CD14-positive monocyte (primary cell): ENCODE data around the gene ODAD2. TPM values are rescaled to one million over a fixed set of nuclear protein-coding genes. Genes with fewer than 3 reads are reported as not detected.

ENCODE experiments used
- DNase-seq, 3 donors: peaks; one replicate each; pipeline ENCODE4 v3.0.0-alpha.2; 2011 to 2022
- H2AFZ ChIP-seq: 2 replicates; pipeline ENCODE4 v1.6.0; 2012; ENCODE audit warnings: mild to moderate bottlenecking, low read depth, low read length, inconsistent platforms; ENCODE audit not compliant: insufficient read depth, poor library complexity, severe bottlenecking
- H3K27ac ChIP-seq, 2 donors: 1 replicate in 1 of 2; 2 replicates in 1 of 2; pipeline ENCODE4 v1.5.1; 2012 to 2013; ENCODE audit warnings: low read length in 2 of 2, control low read depth in 1 of 2, inconsistent platforms in 1 of 2, low read depth in 1 of 2, mild to moderate bottlenecking in 1 of 2
- H3K27me3 ChIP-seq, 2 donors: one replicate each; pipeline versions ENCODE4 v1.6.0 to v1.6.1; 2011 to 2013; ENCODE audit warnings: low read length in 2 of 2; ENCODE audit not compliant: control insufficient read depth in 2 of 2, insufficient read depth in 2 of 2
- H3K36me3 ChIP-seq, 2 donors: replicated peaks in 1 of 2; 1 replicate in 1 of 2; 2 replicates in 1 of 2; pipeline versions ENCODE4 v1.5.1 to v1.6.1; 2012 to 2013; ENCODE audit warnings: low read length in 2 of 2, control low read depth in 1 of 2, inconsistent platforms in 1 of 2, mild to moderate bottlenecking in 1 of 2; ENCODE audit not compliant: insufficient read depth in 2 of 2, control insufficient read depth in 1 of 2
- H3K4me1 ChIP-seq, 2 donors: 1 replicate in 1 of 2; 2 replicates in 1 of 2; pipeline versions ENCODE4 v1.5.1 to v1.6.1; 2012 to 2013; ENCODE audit warnings: low read length in 2 of 2, control low read depth in 1 of 2, inconsistent platforms in 1 of 2, mild to moderate bottlenecking in 1 of 2, moderate library complexity in 1 of 2; ENCODE audit not compliant: insufficient read depth in 2 of 2, control insufficient read depth in 1 of 2
- H3K4me2 ChIP-seq: replicated peaks from 2 replicates; pipeline ENCODE3; 2012; ENCODE audit warnings: low read length, moderate library complexity, mild to moderate bottlenecking; ENCODE audit not compliant: poor library complexity, severe bottlenecking; ENCODE audit errors: extremely low read depth
- H3K4me3 ChIP-seq, 3 experiments: fragments of 200-600 bp in 1 of 3; sonication (generic) in 1 of 3; replicated peaks in 1 of 3; 1 replicate in 2 of 3; 2 replicates in 1 of 3; pipeline ENCODE4 v1.5.1; 2011 to 2013; ENCODE audit warnings: low read length in 3 of 3, mild to moderate bottlenecking in 3 of 3, control low read depth in 2 of 3, low read depth in 2 of 3, inconsistent platforms in 1 of 3, moderate library complexity in 1 of 3
- H3K79me2 ChIP-seq: 2 replicates; pipeline ENCODE4 v1.6.0; 2012; ENCODE audit warnings: mild to moderate bottlenecking, control low read depth, inconsistent platforms, low read length, moderate library complexity; ENCODE audit not compliant: insufficient read depth
- H3K9ac ChIP-seq: 2 replicates; pipeline ENCODE4 v1.6.0; 2017; ENCODE audit warnings: low read length, mild to moderate bottlenecking; ENCODE audit not compliant: insufficient read depth, poor library complexity, severe bottlenecking
- H3K9me3 ChIP-seq, 2 donors: replicated peaks in 1 of 2; 1 replicate in 1 of 2; 2 replicates in 1 of 2; pipeline versions ENCODE4 v1.5.1 to v1.6.1; 2012 to 2013; ENCODE audit warnings: low read length in 2 of 2, control low read depth in 1 of 2; ENCODE audit not compliant: control insufficient read depth in 1 of 2, insufficient read depth in 1 of 2
- H4K20me1 ChIP-seq: 2 replicates; pipeline ENCODE4 v1.6.0; 2012; ENCODE audit warnings: mild to moderate bottlenecking, low read length, control low read depth, moderate library complexity; ENCODE audit not compliant: insufficient read depth
- H3K27ac Mint-ChIP-seq, 7 donors: one replicate each; pipeline ENCODE4 v1.8.0; 2020; ENCODE audit warnings: mild to moderate bottlenecking in 7 of 7, mixed read lengths in 7 of 7, moderate library complexity in 6 of 7, inconsistent platforms in 2 of 7
- H3K27me3 Mint-ChIP-seq, 3 donors: one replicate each; pipeline ENCODE4 v1.8.0; 2021 to 2022; ENCODE audit warnings: low read depth in 3 of 3, mild to moderate bottlenecking in 3 of 3, mixed read lengths in 3 of 3, moderate library complexity in 3 of 3, inconsistent platforms in 1 of 3
- H3K36me3 Mint-ChIP-seq, 2 donors: one replicate each; pipeline ENCODE4 v1.8.0; 2020; ENCODE audit warnings: mixed read lengths in 2 of 2, inconsistent platforms in 1 of 2, mild to moderate bottlenecking in 1 of 2
- H3K4me1 Mint-ChIP-seq: one replicate; pipeline ENCODE4 v1.8.0; 2020; ENCODE audit warnings: mild to moderate bottlenecking, mixed read lengths
- H3K4me3 Mint-ChIP-seq, 2 donors: one replicate each; pipeline ENCODE4 v1.8.0; 2020; ENCODE audit warnings: mild to moderate bottlenecking in 2 of 2, mixed read lengths in 2 of 2, moderate library complexity in 1 of 2
- H3K9me3 Mint-ChIP-seq, 7 donors: one replicate each; pipeline ENCODE4 v1.8.0; 2020 to 2022; ENCODE audit warnings: mixed read lengths in 7 of 7, mild to moderate bottlenecking in 6 of 7, moderate library complexity in 6 of 7, inconsistent platforms in 2 of 7
- CTCF ChIP-seq: fragments of 200-600 bp; IDR thresholded peaks from one replicate; pipeline ENCODE4 v1.8.0; 2022; ENCODE audit warnings: antibody characterized with exemption, mild to moderate bottlenecking
- WGBS: methylation state at CpG from one replicate; pipeline ENCODE4 v1.1.5; 2013; ENCODE audit warnings: missing lambda C conversion rate; ENCODE audit not compliant: insufficient coverage; 5-methylcytosine and 5-hydroxymethylcytosine counted together
- intact Hi-C, 2 donors: fragments of 100-400 bp; cut with micrococcal nuclease; formaldehyde crosslinking; loops; one replicate each; pipeline versions ENCODE4 v1.15.0 to v1.15.1; 2023
- polyA plus RNA-seq, 3 donors: library from polyadenylated mRNA; depleted of rRNA in 1 of 3; unstranded in 2 of 3; stranded (reverse) in 1 of 3; fragments of 300-500 nt in 2 of 3; fragments of >200 nt in 1 of 3; fragmentation: Illumina TruSeq in 2 of 3; gene quantifications; 1 replicate in 2 of 3; 2 replicates in 1 of 3; pipeline ENCODE4 v1.2.3, GENCODE V29; 2012 to 2021

ODAD2 gene
- polyA plus RNA-seq, 3 donors: not detected

GRCh38 chr10:28008054-28008453 lies 9.2 kb upstream of the ODAD2 start:
- no peak overlapping the region for H3K9ac ChIP-seq
- no peaks in the 10 kb centered on the region for H4K20me1 ChIP-seq
- no peak overlapping the region for H2AFZ ChIP-seq
- no peak overlapping the region for H3K4me2 ChIP-seq
- TF ChIP-seq CTCF: no peak
- H3K36me3 ChIP-seq: no peaks in the 10 kb centered on the region
- H3K27ac ChIP-seq: no peak overlapping the region
- DNase-seq: no peak
- Mint-ChIP-seq H3K27me3 (peaks cover 4 to 6% (median 5%) of the 10 kb centered on the region in 3 donors), H3K4me3 (no peak overlapping the region), H3K36me3 (no peaks in the 10 kb centered on the region), H3K9me3 (peaks cover 0 to 7% (median 0%) of the 10 kb centered on the region in 7 donors), H3K4me1 (peaks cover 4% of the 10 kb centered on the region), H3K27ac (no peak overlapping the region)
- no peaks in the 10 kb centered on the region for H3K9me3 ChIP-seq
- H3K79me2 ChIP-seq: no peaks in the 10 kb centered on the region
- no peaks in the 10 kb centered on the region for H3K4me1 ChIP-seq
- WGBS: no CpG with 5 or more reads among the region's 3 CpGs
- no peak overlapping the region for H3K4me3 ChIP-seq
- no peaks in the 10 kb centered on the region for H3K27me3 ChIP-seq
- intact Hi-C loops: no loop called here

- Mint-ChIP-seq H3K9me3 (peaks cover 0 to 6% (median 2%) of the 10 kb centered on the region in 7 donors), H3K27ac (no peak overlapping the region), H3K27me3 (peaks cover 21 to 27% (median 24%) of the 10 kb centered on the region in 3 donors), H3K36me3 (peaks cover 0 to 2% of the 10 kb centered on the region in 2 donors), H3K4me1 (peaks cover 17% of the 10 kb centered on the region), H3K4me3 (no peak overlapping the region)
- Histone ChIP-seq H3K27me3 (peaks cover 2 to 15% of the 10 kb centered on the region in 2 donors), H3K9ac (no peak overlapping the region), H2AFZ (no peak overlapping the region), H3K4me3 (no peak overlapping the region), H3K4me2 (no peak overlapping the region), H3K4me1 (peaks cover 9 to 14% of the 10 kb centered on the region in 2 donors), H3K79me2 (no peaks in the 10 kb centered on the region), H4K20me1 (no peaks in the 10 kb centered on the region), H3K36me3 (no peaks in the 10 kb centered on the region), H3K9me3 (no peaks in the 10 kb centered on the region), H3K27ac (no peak overlapping the region)
- 96% methylated on average over 4 of the region's 7 CpGs for WGBS
- no peak for DNase-seq
- intact Hi-C loops: no loop called here
- TF ChIP-seq CTCF: no peak
These were observed 2.5 kb upstream of the ODAD2 start for GRCh38 chr10:28001353-28001752.
